PC-9 (cell line): Measurements from ENCODE around the gene IMPA2. TPM values are rescaled to one million over a fixed set of nuclear protein-coding genes. Genes with fewer than 3 reads are reported as not detected.
"Not testable (repeated sequence)": the region's sequence is repeated elsewhere in the genome, so short reads cannot be mapped to it uniquely, and the experiment has no call there.

Experiments used
- BruUV-seq: library from RNA; stranded (reverse); fragments of 400-500 nt; replicated peaks from 2 replicates; lab custom pipeline; 2021; lab: Mats Ljungman, UMichigan
- CTCF ChIA-PET: fragments of 300-600 bp; sonication (Branson Sonifier 250); formaldehyde crosslinking; loops from one replicate; lab custom pipeline; 2022; ENCODE audit warnings: antibody characterized with exemption; lab: Charles Lee
- POLR2A ChIA-PET: fragments of 300-600 bp; sonication (Branson Sonifier 250); formaldehyde crosslinking; loops from one replicate; lab custom pipeline; 2022; ENCODE audit warnings: antibody characterized with exemption; ENCODE audit not compliant: unreplicated experiment; lab: Charles Lee
- DNase-seq, 2 experiments: peaks; one replicate each; pipeline versions ENCODE4 v3.0.0 to v3.0.0-alpha.2; 2015 to 2022; ENCODE audit warnings: mixed read lengths in 1 of 2
- H2AFZ ChIP-seq: fragments of 200-600 bp; sonication (generic); 2 replicates; pipeline ENCODE4 v1.8.1; 2017; ENCODE audit warnings: antibody characterized with exemption
- H3F3A ChIP-seq: fragments of 200-600 bp; sonication (generic); 2 replicates; pipeline ENCODE4 v1.8.1; 2017; ENCODE audit warnings: antibody characterized with exemption, mild to moderate bottlenecking, low read depth; ENCODE audit not compliant: insufficient read depth
- H3K27ac ChIP-seq: fragments of 200-600 bp; sonication (generic); 2 replicates; pipeline ENCODE4 v1.6.1; 2016; ENCODE audit warnings: mixed run types
- H3K27me3 ChIP-seq: fragments of 200-600 bp; sonication (generic); 2 replicates; pipeline ENCODE4 v1.6.1; 2016; ENCODE audit warnings: low read depth, mixed run types; ENCODE audit not compliant: insufficient read depth
- H3K36me3 ChIP-seq: fragments of 200-600 bp; sonication (generic); 2 replicates; pipeline ENCODE4 v1.6.1; 2016; ENCODE audit warnings: low read depth, mixed run types
- H3K4me1 ChIP-seq: fragments of 200-600 bp; sonication (generic); replicated peaks from 2 replicates; pipeline ENCODE4 v1.6.1; 2016; ENCODE audit warnings: mixed run types; ENCODE audit not compliant: insufficient read depth
- H3K4me2 ChIP-seq: fragments of 200-600 bp; sonication (generic); 2 replicates; pipeline ENCODE4 v1.6.1; 2017; ENCODE audit warnings: mixed run types
- H3K4me3 ChIP-seq: fragments of 200-600 bp; sonication (generic); 2 replicates; pipeline ENCODE4 v1.6.1; 2016; ENCODE audit warnings: mixed run types
- H3K79me2 ChIP-seq: fragments of 200-600 bp; sonication (generic); 2 replicates; pipeline ENCODE4 v1.6.1; 2017; ENCODE audit warnings: low read depth, mixed run types
- H3K9me2 ChIP-seq: fragments of 200-600 bp; sonication (generic); 2 replicates; pipeline ENCODE4 v1.8.1; 2017; ENCODE audit warnings: mild to moderate bottlenecking; ENCODE audit not compliant: insufficient read depth
- H3K9me3 ChIP-seq: fragments of 200-600 bp; sonication (generic); 2 replicates; pipeline ENCODE4 v1.8.1; 2016; ENCODE audit warnings: low read depth; ENCODE audit not compliant: insufficient read depth
- H4K20me1 ChIP-seq: fragments of 200-600 bp; sonication (generic); 2 replicates; pipeline ENCODE4 v1.8.1; 2017; ENCODE audit not compliant: insufficient read depth
- CTCF ChIP-seq: fragments of 200-600 bp; sonication (generic); conservative IDR thresholded peaks from 2 replicates; pipeline ENCODE4 v1.6.1; 2017; ENCODE audit warnings: mixed run types, antibody characterized with exemption, mild to moderate bottlenecking, moderate library complexity
- EZH2 ChIP-seq: fragments of 200-600 bp; sonication (generic); IDR thresholded peaks from 2 replicates; pipeline ENCODE4 v1.8.0; 2017; ENCODE audit warnings: antibody characterized with exemption, low read depth
- intact Hi-C: fragments of 100-400 bp; cut with micrococcal nuclease; formaldehyde crosslinking; loops from one replicate; pipeline ENCODE4 v1.10.0; 2022; ENCODE audit not compliant: unreplicated experiment
- total RNA-seq: library from RNA; stranded (reverse); gene quantifications from 2 replicates; pipeline ENCODE4 v1.2.3, GENCODE V29; 2021

The IMPA2 gene
- total RNA-seq, 1 experiment from 2014 or later: 91.4 TPM

- BruUV-seq: no TSS peak
- H3K4me3 ChIP-seq: no peak overlapping the region
- H4K20me1 ChIP-seq: no peaks in the 10 kb centered on the region
- H2AFZ ChIP-seq: no peak overlapping the region
- H3K9me2 ChIP-seq: no peaks in the 10 kb centered on the region
- H3K79me2 ChIP-seq: no peaks in the 10 kb centered on the region
- H3K9me3 ChIP-seq: no peaks in the 10 kb centered on the region
- H3K27ac ChIP-seq: no peak overlapping the region
- no peaks in the 10 kb centered on the region for H3K36me3 ChIP-seq
- intact Hi-C loops: no loop called here
- TF ChIP-seq EZH2 (no peak), CTCF (no peak)
- no peaks in the 10 kb centered on the region for H3K27me3 ChIP-seq
- DNase-seq: no peak
- peaks cover 4% of the 10 kb centered on the region; the same call in 1 of the 2 replicates for H3F3A ChIP-seq
- H3K4me2 ChIP-seq: no peak overlapping the region
- ChIA-PET POLR2A (no interaction called here), CTCF (no interaction called here)
- no peaks in the 10 kb centered on the region for H3K4me1 ChIP-seq
Measured at GRCh38 chr18:12072996-12073395, 91.7 kb downstream of the IMPA2 start.

- no TSS peak for BruUV-seq
- Histone ChIP-seq H2AFZ (no peak overlapping the region), H3K27ac (no peak overlapping the region), H3K9me3 (no peaks in the 10 kb centered on the region), H3K9me2 (no peaks in the 10 kb centered on the region), H4K20me1 (no peaks in the 10 kb centered on the region), H3F3A (peaks cover 4% of the 10 kb centered on the region; the same call in 1 of the 2 replicates), H3K4me1 (no peaks in the 10 kb centered on the region), H3K79me2 (no peaks in the 10 kb centered on the region), H3K27me3 (no peaks in the 10 kb centered on the region), H3K36me3 (no peaks in the 10 kb centered on the region), H3K4me2 (no peak overlapping the region), H3K4me3 (no peak overlapping the region)
- TF ChIP-seq EZH2 (no peak), CTCF (no peak)
- ChIA-PET POLR2A (no interaction called here), CTCF (interaction anchor here (1.2 kb wide), 1 partner anchor 197 kb away, joined by 3 read pairs; no protein-coding TSS in a partner anchor)
- DNase-seq: no peak
- intact Hi-C loops: no loop called here
Measured at GRCh38 chr18:12074736-12075135, 93.4 kb downstream of the IMPA2 start.

GRCh38 chr18:12076424-12077140, 95.3 kb downstream of the IMPA2 start:
- no peaks in the 10 kb centered on the region for H3K4me1 ChIP-seq
- H2AFZ ChIP-seq: peak overlapping the region; percentile 82
- H3K4me3 ChIP-seq: peak overlapping the region; percentile 57; the same call in 1 of the 2 replicates
- intact Hi-C loops: no loop called here
- no peaks in the 10 kb centered on the region for H3K9me2 ChIP-seq
- H3F3A ChIP-seq: peaks cover 4% of the 10 kb centered on the region; the same call in 1 of the 2 replicates
- H3K36me3 ChIP-seq: no peaks in the 10 kb centered on the region
- peak overlapping the region; percentile 75 for H3K4me2 ChIP-seq
- H3K79me2 ChIP-seq: no peaks in the 10 kb centered on the region
- peak in 1 of 2 experiments; percentile 47 for DNase-seq
- H4K20me1 ChIP-seq: no peaks in the 10 kb centered on the region
- TF ChIP-seq EZH2 (no peak), CTCF (no peak)
- ChIA-PET POLR2A (interaction anchor here (0.6 kb wide), 1 partner anchor 16 kb away, joined by 5 read pairs; no protein-coding TSS in a partner anchor), CTCF (interaction anchor here (0.6 kb wide), 1 partner anchor 270 kb away, joined by 4 read pairs; no protein-coding TSS in a partner anchor)
- H3K27me3 ChIP-seq: no peaks in the 10 kb centered on the region
- H3K27ac ChIP-seq: no peak overlapping the region
- no TSS peak for BruUV-seq
- no peaks in the 10 kb centered on the region for H3K9me3 ChIP-seq

- H3K79me2 ChIP-seq, H4K20me1 ChIP-seq, DNase-seq, H3K27ac ChIP-seq, H3K4me3 ChIP-seq, BruUV-seq, H3K9me2 ChIP-seq, H3F3A ChIP-seq, H3K36me3 ChIP-seq, intact Hi-C loops, H3K9me3 ChIP-seq, H3K4me2 ChIP-seq, CTCF ChIA-PET, H3K27me3 ChIP-seq, H3K4me1 ChIP-seq, POLR2A ChIA-PET, H2AFZ ChIP-seq: not testable (repeated sequence)
Measured at GRCh38 chr18:12077994-12078393, 96.7 kb downstream of the IMPA2 start.
